D721Med (cell line): ENCODE data around the gene TET3.
A peak's percentile ranks its signal among the peaks of the same experiment; 100 is the strongest.
"Not testable (repeated sequence)": the region's sequence is repeated elsewhere in the genome, so short reads cannot be mapped to it uniquely, and the experiment has no call there.

Source experiments
- DNase-seq: peaks from one replicate; pipeline ENCODE4 v3.0.0; 2011; ENCODE audit warnings: low spot score; ENCODE audit not compliant: insufficient read length
- FAIRE-seq: peaks from 2 replicates; lab custom pipeline; 2011; peaks lifted over from hg19 to GRCh38; lab: Jason Lieb, UNC
- TF ChIP-seq, protein P1 (sequence below): IDR thresholded peaks from 2 replicates; pipeline ENCODE4 v1.5.1; 2012; ENCODE audit warnings: mild to moderate bottlenecking, control low read depth; ENCODE audit not compliant: insufficient read depth; ENCODE audit errors: missing control alignments

Gene TET3

GRCh38 chr2:73984203-73984921, at the start of gene TET3:
Gene TET3 (plus strand): TSS chr2:73984910. CDS start chr2:73986404, 1,494 bp downstream.
- TF ChIP-seq, protein P1, sequence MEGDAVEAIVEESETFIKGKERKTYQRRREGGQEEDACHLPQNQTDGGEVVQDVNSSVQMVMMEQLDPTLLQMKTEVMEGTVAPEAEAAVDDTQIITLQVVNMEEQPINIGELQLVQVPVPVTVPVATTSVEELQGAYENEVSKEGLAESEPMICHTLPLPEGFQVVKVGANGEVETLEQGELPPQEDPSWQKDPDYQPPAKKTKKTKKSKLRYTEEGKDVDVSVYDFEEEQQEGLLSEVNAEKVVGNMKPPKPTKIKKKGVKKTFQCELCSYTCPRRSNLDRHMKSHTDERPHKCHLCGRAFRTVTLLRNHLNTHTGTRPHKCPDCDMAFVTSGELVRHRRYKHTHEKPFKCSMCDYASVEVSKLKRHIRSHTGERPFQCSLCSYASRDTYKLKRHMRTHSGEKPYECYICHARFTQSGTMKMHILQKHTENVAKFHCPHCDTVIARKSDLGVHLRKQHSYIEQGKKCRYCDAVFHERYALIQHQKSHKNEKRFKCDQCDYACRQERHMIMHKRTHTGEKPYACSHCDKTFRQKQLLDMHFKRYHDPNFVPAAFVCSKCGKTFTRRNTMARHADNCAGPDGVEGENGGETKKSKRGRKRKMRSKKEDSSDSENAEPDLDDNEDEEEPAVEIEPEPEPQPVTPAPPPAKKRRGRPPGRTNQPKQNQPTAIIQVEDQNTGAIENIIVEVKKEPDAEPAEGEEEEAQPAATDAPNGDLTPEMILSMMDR: no peak
- FAIRE-seq: no peak
- DNase-seq: no peak

GRCh38 chr2:73935641-73936040, 49.1 kb upstream of the TET3 start:
- DNase-seq (no peak), FAIRE-seq (no peak)
- TF ChIP-seq, protein P1: no peak

DNA sequence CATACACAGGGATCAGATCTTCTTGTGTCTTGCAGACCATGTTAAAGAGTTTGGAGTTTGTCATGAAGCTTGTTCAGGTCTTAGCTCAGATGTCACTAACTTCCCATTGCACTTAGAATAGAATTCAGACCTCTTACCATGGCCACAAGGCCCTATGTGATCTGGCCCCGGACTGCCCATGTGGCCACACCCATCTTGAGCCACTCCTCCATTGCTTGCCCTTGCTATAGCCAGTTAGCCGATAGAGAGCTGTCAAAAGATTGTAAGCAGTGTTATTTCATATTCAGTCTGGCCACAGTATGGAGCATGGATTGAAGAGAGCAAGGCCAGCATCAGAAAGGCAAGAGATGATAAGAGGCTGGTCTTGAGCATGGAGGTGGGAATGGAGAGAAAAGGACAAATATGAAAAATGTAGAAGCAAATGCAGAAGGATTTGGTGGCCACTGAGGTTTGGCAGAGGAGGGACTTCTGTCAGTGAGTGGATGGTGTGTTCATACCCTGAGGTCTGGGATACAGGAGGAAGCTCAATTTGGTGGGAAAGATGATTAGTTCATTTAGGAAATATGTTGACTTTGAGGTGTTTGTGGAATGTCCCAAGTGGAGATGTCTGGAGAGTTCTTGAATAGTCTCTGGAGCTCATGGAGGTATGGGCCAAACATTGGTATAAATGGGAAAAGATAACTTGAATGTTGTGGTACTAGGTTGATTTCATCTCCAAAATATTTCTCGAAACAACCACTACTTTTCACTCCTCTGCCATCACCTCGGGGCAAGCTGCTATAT, 47.4 kb upstream of the TET3 start:
- TF ChIP-seq, protein P1: no peak
- no peak for FAIRE-seq
- DNase-seq: no peak

- DNase-seq (no peak), FAIRE-seq (no peak)
- TF ChIP-seq, protein P1: no peak
These were observed 46.8 kb upstream of the TET3 start for GRCh38 chr2:73937899-73938298.

- FAIRE-seq (no peak), DNase-seq (no peak)
- TF ChIP-seq, protein P1: no peak
These were observed 45.9 kb upstream of the TET3 start for GRCh38 chr2:73938718-73939352.

- TF ChIP-seq, protein P1: peak; percentile 6
- DNase-seq (no peak), FAIRE-seq (no peak)
These were observed 45.3 kb upstream of the TET3 start for GRCh38 chr2:73939419-73939818.

DNA sequence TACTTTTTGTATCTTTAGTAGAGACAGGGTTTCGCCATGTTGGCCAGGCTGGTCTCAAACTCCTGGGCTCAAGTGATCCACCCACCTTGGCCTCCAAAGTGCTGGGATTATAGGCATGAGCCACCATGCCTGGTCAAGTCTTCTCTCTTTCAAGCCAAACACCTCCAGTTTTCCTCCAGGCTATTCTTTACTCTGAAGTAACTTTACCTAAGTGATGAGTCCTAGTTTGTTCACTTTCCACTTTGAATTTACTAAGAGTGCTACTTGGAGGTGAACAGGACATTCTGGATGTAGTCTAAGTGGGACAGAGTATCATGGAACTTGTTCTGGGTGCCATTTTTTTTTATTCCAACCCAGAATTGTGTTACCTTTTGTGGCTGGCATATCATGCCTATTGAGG, 44.6 kb upstream of the TET3 start:
- DNase-seq, FAIRE-seq: not testable (repeated sequence)
